Measurements from ENCODE around the gene KLHL26. TPM values are rescaled to one million over a fixed set of nuclear protein-coding genes. Genes with fewer than 3 reads are reported as not detected.

The KLHL26 gene
- polyA plus RNA-seq, 1 donor from 2014 or later = 4.7 TPM

GRCh38 chr19:18708452-18709231 lies 71.8 kb downstream of the KLHL26 start:
- Histone ChIP-seq H4K20me1 (ENCODE audit: insufficient read depth) (no peaks in the 10 kb centered on the region), H3K4me2 (ENCODE audit: low read length) (no peak overlapping the region), H3K9ac (ENCODE audit: low read length) (no peak overlapping the region), H3K27me3 (ENCODE audit: insufficient read depth, low read depth, low read length) (no peaks in the 10 kb centered on the region), H2AFZ (ENCODE audit: low read depth, low read length) (no peak overlapping the region), H3K4me3 (ENCODE audit: low read length) (no peak overlapping the region), H3K9me2 (ENCODE audit: insufficient read depth, low read length) (no peaks in the 10 kb centered on the region), H3F3A (ENCODE audit: insufficient read depth, low read length, poor library complexity, severe bottlenecking) (no peaks in the 10 kb centered on the region), H3K27ac (ENCODE audit: low read length) (no peak overlapping the region), H3K79me2 (replicated peaks; ENCODE audit: insufficient read depth, low read length) (peaks cover 8% of the 10 kb centered on the region), H3K9me3 (ENCODE audit: low read length) (no peaks in the 10 kb centered on the region), H3K36me3 (ENCODE audit: insufficient read depth, low read length) (no peaks in the 10 kb centered on the region)
- TF ChIP-seq TAF1 (IDR thresholded peaks at IDR 0.05; ENCODE audit: low read depth) (no peak), MXI1 (conservative IDR thresholded peaks at IDR 0.05; ENCODE audit: poor library complexity, severe bottlenecking) (no peak), EZH2 (IDR thresholded peaks at IDR 0.05; ENCODE audit: borderline replicate concordance, insufficient read depth, low read length, poor library complexity, severe bottlenecking) (no peak), EP300 (conservative IDR thresholded peaks at IDR 0.05; ENCODE audit: poor library complexity, severe bottlenecking) (no peak), POLR2AphosphoS5 (IDR thresholded peaks at IDR 0.05) (no peak), SMC3 (conservative IDR thresholded peaks at IDR 0.05; ENCODE audit: poor library complexity) (no peak), RAD21 (conservative IDR thresholded peaks at IDR 0.05) (no peak)
- TF ChIP-seq, protein P1, sequence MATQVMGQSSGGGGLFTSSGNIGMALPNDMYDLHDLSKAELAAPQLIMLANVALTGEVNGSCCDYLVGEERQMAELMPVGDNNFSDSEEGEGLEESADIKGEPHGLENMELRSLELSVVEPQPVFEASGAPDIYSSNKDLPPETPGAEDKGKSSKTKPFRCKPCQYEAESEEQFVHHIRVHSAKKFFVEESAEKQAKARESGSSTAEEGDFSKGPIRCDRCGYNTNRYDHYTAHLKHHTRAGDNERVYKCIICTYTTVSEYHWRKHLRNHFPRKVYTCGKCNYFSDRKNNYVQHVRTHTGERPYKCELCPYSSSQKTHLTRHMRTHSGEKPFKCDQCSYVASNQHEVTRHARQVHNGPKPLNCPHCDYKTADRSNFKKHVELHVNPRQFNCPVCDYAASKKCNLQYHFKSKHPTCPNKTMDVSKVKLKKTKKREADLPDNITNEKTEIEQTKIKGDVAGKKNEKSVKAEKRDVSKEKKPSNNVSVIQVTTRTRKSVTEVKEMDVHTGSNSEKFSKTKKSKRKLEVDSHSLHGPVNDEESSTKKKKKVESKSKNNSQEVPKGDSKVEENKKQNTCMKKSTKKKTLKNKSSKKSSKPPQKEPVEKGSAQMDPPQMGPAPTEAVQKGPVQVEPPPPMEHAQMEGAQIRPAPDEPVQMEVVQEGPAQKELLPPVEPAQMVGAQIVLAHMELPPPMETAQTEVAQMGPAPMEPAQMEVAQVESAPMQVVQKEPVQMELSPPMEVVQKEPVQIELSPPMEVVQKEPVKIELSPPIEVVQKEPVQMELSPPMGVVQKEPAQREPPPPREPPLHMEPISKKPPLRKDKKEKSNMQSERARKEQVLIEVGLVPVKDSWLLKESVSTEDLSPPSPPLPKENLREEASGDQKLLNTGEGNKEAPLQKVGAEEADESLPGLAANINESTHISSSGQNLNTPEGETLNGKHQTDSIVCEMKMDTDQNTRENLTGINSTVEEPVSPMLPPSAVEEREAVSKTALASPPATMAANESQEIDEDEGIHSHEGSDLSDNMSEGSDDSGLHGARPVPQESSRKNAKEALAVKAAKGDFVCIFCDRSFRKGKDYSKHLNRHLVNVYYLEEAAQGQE (IDR thresholded peaks at IDR 0.05; ENCODE audit: borderline replicate concordance) = no peak
- TF ChIP-seq, protein P2, sequence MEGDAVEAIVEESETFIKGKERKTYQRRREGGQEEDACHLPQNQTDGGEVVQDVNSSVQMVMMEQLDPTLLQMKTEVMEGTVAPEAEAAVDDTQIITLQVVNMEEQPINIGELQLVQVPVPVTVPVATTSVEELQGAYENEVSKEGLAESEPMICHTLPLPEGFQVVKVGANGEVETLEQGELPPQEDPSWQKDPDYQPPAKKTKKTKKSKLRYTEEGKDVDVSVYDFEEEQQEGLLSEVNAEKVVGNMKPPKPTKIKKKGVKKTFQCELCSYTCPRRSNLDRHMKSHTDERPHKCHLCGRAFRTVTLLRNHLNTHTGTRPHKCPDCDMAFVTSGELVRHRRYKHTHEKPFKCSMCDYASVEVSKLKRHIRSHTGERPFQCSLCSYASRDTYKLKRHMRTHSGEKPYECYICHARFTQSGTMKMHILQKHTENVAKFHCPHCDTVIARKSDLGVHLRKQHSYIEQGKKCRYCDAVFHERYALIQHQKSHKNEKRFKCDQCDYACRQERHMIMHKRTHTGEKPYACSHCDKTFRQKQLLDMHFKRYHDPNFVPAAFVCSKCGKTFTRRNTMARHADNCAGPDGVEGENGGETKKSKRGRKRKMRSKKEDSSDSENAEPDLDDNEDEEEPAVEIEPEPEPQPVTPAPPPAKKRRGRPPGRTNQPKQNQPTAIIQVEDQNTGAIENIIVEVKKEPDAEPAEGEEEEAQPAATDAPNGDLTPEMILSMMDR (IDR thresholded peaks at IDR 0.05; ENCODE audit: poor library complexity, severe bottlenecking) = no peak

DNA sequence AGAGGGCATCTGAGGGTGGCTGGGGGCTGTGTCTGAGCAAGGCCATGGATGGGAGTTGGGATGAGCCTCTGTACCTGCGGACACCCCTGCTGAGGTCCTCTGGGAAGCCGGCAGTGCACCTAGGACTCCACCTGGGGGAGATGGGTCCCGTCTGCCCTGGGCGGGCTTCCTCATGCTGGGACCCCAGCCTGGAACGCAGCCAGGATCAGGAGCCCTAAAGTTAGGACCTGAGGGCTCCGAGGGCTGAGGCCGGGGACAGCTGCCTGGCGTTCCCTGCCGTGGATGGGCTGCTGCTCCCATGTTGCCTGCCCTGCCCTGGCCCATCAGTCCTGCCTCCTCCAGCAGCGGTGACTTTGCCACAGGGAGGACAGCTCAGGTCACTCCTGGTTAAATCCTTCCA lies 72.7 kb downstream of the KLHL26 start:
- TF ChIP-seq, protein P2 (IDR thresholded peaks at IDR 0.05; ENCODE audit: poor library complexity, severe bottlenecking) = no peak
- TF ChIP-seq SMC3 (conservative IDR thresholded peaks at IDR 0.05; ENCODE audit: poor library complexity) = no peak
- no peak for TF ChIP-seq POLR2AphosphoS5 (IDR thresholded peaks at IDR 0.05)
- TF ChIP-seq, protein P1 (IDR thresholded peaks at IDR 0.05; ENCODE audit: borderline replicate concordance) = no peak
- no peak for TF ChIP-seq MXI1 (conservative IDR thresholded peaks at IDR 0.05; ENCODE audit: poor library complexity, severe bottlenecking)
- no peak for TF ChIP-seq TAF1 (IDR thresholded peaks at IDR 0.05; ENCODE audit: low read depth)
- H3K4me3 ChIP-seq (ENCODE audit: low read length) = no peak overlapping the region
- no peaks in the 10 kb centered on the region for H3F3A ChIP-seq (ENCODE audit: insufficient read depth, low read length, poor library complexity, severe bottlenecking)
- H2AFZ ChIP-seq (ENCODE audit: low read depth, low read length) = no peak overlapping the region
- H3K9ac ChIP-seq (ENCODE audit: low read length) = no peak overlapping the region
- no peaks in the 10 kb centered on the region for H3K9me2 ChIP-seq (ENCODE audit: insufficient read depth, low read length)
- H3K79me2 ChIP-seq (replicated peaks; ENCODE audit: insufficient read depth, low read length) = peaks cover 8% of the 10 kb centered on the region
- H3K4me2 ChIP-seq (ENCODE audit: low read length) = no peak overlapping the region
- H3K9me3 ChIP-seq (ENCODE audit: low read length) = no peaks in the 10 kb centered on the region
- H3K27ac ChIP-seq (ENCODE audit: low read length) = no peak overlapping the region
- H3K36me3 ChIP-seq (ENCODE audit: insufficient read depth, low read length) = no peaks in the 10 kb centered on the region
- no peaks in the 10 kb centered on the region for H4K20me1 ChIP-seq (ENCODE audit: insufficient read depth)
- H3K27me3 ChIP-seq (ENCODE audit: insufficient read depth, low read depth, low read length) = no peaks in the 10 kb centered on the region

Measured in neural cell (in vitro differentiated cells).